Endothelial cell of umbilical vein (primary cell): Measurements from ENCODE around the gene ATXN1. TPM values are rescaled to one million over a fixed set of nuclear protein-coding genes. Genes with fewer than 3 reads are reported as not detected.

ENCODE experiments used
- BruUV-seq: library from RNA; stranded (reverse); fragments of 400-500 nt; replicated peaks from 2 replicates; lab custom pipeline; 2021; lab: Mats Ljungman, UMichigan
- CTCF ChIA-PET: fragments of 300-600, 350-600 bp; sonication (Branson Sonifier 250); formaldehyde crosslinking; loops from one replicate; lab custom pipeline; 2021; ENCODE audit warnings: antibody characterized with exemption, inconsistent platforms; lab: Charles Lee
- POLR2A ChIA-PET: fragments of 300-600, 350-600 bp; sonication (Branson Sonifier 250); formaldehyde crosslinking; loops from one replicate; lab custom pipeline; 2021; ENCODE audit warnings: antibody characterized with exemption, inconsistent platforms; lab: Charles Lee
- DNase-seq: peaks from one replicate; pipeline ENCODE4 v3.0.0-alpha.2; 2011; ENCODE audit warnings: low read depth, low spot score
- FAIRE-seq: peaks from 2 replicates; lab custom pipeline; 2011; peaks lifted over from hg19 to GRCh38; lab: Jason Lieb, UNC
- H2AFZ ChIP-seq: 2 replicates; pipeline ENCODE4 v1.6.0; 2012; ENCODE audit warnings: low read depth, low read length, control low read depth, inconsistent platforms
- H3K27ac ChIP-seq: 2 replicates; pipeline ENCODE4 v1.5.1; 2011; ENCODE audit warnings: low read depth, mild to moderate bottlenecking, control low read depth, low read length, moderate library complexity; ENCODE audit not compliant: insufficient read depth
- H3K27me3 ChIP-seq, 2 experiments: 2 replicates each; pipeline versions ENCODE4 v1.6.0 to v1.6.1; 2011; ENCODE audit warnings: low read length in 2 of 2, mixed read lengths in 1 of 2; ENCODE audit not compliant: control insufficient read depth in 2 of 2, insufficient read depth in 2 of 2
- H3K36me3 ChIP-seq, 2 experiments: 2 replicates in 1 of 2; 3 replicates in 1 of 2; pipeline ENCODE4 v1.5.1; 2011; ENCODE audit warnings: low read length in 2 of 2, mild to moderate bottlenecking in 1 of 2, moderate library complexity in 1 of 2; ENCODE audit not compliant: control insufficient read depth in 2 of 2, insufficient read depth in 2 of 2; ENCODE audit errors: extremely low read depth in 1 of 2
- H3K4me1 ChIP-seq: 3 replicates; pipeline ENCODE4 v1.5.1; 2011; ENCODE audit warnings: mild to moderate bottlenecking, low read length; ENCODE audit not compliant: control insufficient read depth, insufficient read depth; ENCODE audit errors: extremely low read depth
- H3K4me2 ChIP-seq: 2 replicates; pipeline ENCODE4 v1.6.1; 2011; ENCODE audit warnings: low read length, control low read depth, mixed read lengths; ENCODE audit not compliant: insufficient read depth
- H3K4me3 ChIP-seq, 3 experiments: fragments of 200-600 bp in 1 of 3; sonication (generic), shearing (Covaris generic) in 1 of 3; replicated peaks in 1 of 3; 2 replicates each; pipeline ENCODE4 v1.5.1; 2011 to 2016; ENCODE audit warnings: control low read depth in 3 of 3, low read length in 3 of 3, mild to moderate bottlenecking in 2 of 3, inconsistent platforms in 1 of 3, low read depth in 1 of 3, moderate library complexity in 1 of 3; ENCODE audit not compliant: insufficient read depth in 1 of 3
- H3K79me2 ChIP-seq: 2 replicates; pipeline ENCODE4 v1.6.0; 2012; ENCODE audit warnings: low read length, inconsistent platforms; ENCODE audit not compliant: control insufficient read depth, insufficient read depth
- H3K9ac ChIP-seq: replicated peaks from 2 replicates; pipeline ENCODE3; 2011; ENCODE audit warnings: low read length, control low read depth; ENCODE audit not compliant: insufficient read depth; ENCODE audit errors: extremely low read depth
- H3K9me1 ChIP-seq: replicated peaks from 3 replicates; pipeline ENCODE4 v1.6.0; 2011; ENCODE audit warnings: mild to moderate bottlenecking, low read length; ENCODE audit not compliant: control insufficient read depth, insufficient read depth; ENCODE audit errors: extremely low read depth
- H3K9me3 ChIP-seq: replicated peaks from 2 replicates; pipeline ENCODE4 v1.5.1; 2012; ENCODE audit warnings: low read length, inconsistent platforms; ENCODE audit not compliant: control insufficient read depth, insufficient read depth
- H4K20me1 ChIP-seq: replicated peaks from 2 replicates; pipeline ENCODE3; 2011; ENCODE audit warnings: mild to moderate bottlenecking, low read length; ENCODE audit not compliant: control insufficient read depth, insufficient read depth; ENCODE audit errors: extremely low read depth
- CTCF ChIP-seq, 2 donors: IDR thresholded peaks; 1 replicate in 1 of 2; 2 replicates in 1 of 2; pipeline ENCODE4 v1.5.1; 2011; ENCODE audit warnings: low read length in 2 of 2, mild to moderate bottlenecking in 2 of 2, moderate library complexity in 2 of 2, control low read depth in 1 of 2, inconsistent platforms in 1 of 2, low read depth in 1 of 2; ENCODE audit not compliant: insufficient read depth in 1 of 2; ENCODE audit errors: extremely low read depth in 1 of 2
- EZH2 ChIP-seq: IDR thresholded peaks from 2 replicates; pipeline ENCODE4 v1.6.1; 2012; ENCODE audit warnings: borderline replicate concordance, low read depth, mild to moderate bottlenecking, moderate library complexity, low read length, inconsistent platforms; ENCODE audit not compliant: severe bottlenecking
- FOS ChIP-seq: IDR thresholded peaks from 2 replicates; pipeline ENCODE4 v1.6.1; 2011; ENCODE audit warnings: mild to moderate bottlenecking, low read length, moderate library complexity, borderline replicate concordance; ENCODE audit not compliant: insufficient read depth
- JUN ChIP-seq: IDR thresholded peaks from 2 replicates; pipeline ENCODE4 v1.6.1; 2011; ENCODE audit warnings: borderline replicate concordance, low read depth; ENCODE audit not compliant: insufficient read length, insufficient read depth
- POLR2A ChIP-seq: IDR thresholded peaks from 2 replicates; pipeline ENCODE4 v1.6.1; 2012; ENCODE audit warnings: low read depth, mild to moderate bottlenecking, control low read depth, low read length
- POLR2AphosphoS5 ChIP-seq: IDR thresholded peaks from 2 replicates; pipeline ENCODE4 v1.6.1; 2012; ENCODE audit warnings: low read depth, mild to moderate bottlenecking, control low read depth, low read length, moderate library complexity; ENCODE audit not compliant: insufficient read depth
- dilution Hi-C: fragments of 300-500 bp; cut with MboI; formaldehyde crosslinking; loops from one replicate; pipeline ENCODE4 v1.15.0; 2019; ENCODE audit warnings: low sequenced_read_pairs; ENCODE audit not compliant: extremely low pct_ligation_motif_present
- intact Hi-C: fragments of 100-400 bp; cut with micrococcal nuclease; formaldehyde crosslinking; loops from one replicate; pipeline ENCODE4 v1.10.0; 2022
- polyA plus RNA-seq, 4 experiments: library from polyadenylated mRNA; depleted of rRNA in 3 of 4; stranded (reverse) in 3 of 4; unstranded in 1 of 4; fragments of >200 nt; gene quantifications; 2 replicates each; pipeline versions ENCODE4 v1.2.1 to v1.2.3, GENCODE V29; 2011 to 2012; ENCODE audit warnings: missing spikeins in 1 of 4
- total RNA-seq: library from RNA; stranded (reverse); gene quantifications from 2 replicates; pipeline ENCODE4 v1.2.3, GENCODE V29; 2021

Gene ATXN1
- total and polyA plus RNA-seq, 2 donors (not counting 3 experiments of a cell fraction or from before 2014, with no cell fraction given): 16.4 to 33.0 TPM

GRCh38 chr6:16483315-16483875 is 277.9 kb downstream of the ATXN1 start:
- TF ChIP-seq POLR2AphosphoS5 (no peak), POLR2A (no peak), EZH2 (no peak), FOS (no peak), CTCF (IDR thresholded peaks at IDR 0.05; ENCODE audit: extremely low read depth in 1 of 2, insufficient read depth in 1 of 2, low read depth in 1 of 2, low read length in 2 of 2) (no peak), JUN (no peak)
- Histone ChIP-seq H3K4me1 (no peaks in the 10 kb centered on the region), H3K27me3 (no peaks in the 10 kb centered on the region), H2AFZ (no peak overlapping the region), H3K27ac (no peak overlapping the region), H3K4me3 (no peak overlapping the region), H3K9ac (no peak overlapping the region), H3K4me2 (no peak overlapping the region), H3K79me2 (no peaks in the 10 kb centered on the region), H3K9me3 (no peaks in the 10 kb centered on the region), H4K20me1 (no peaks in the 10 kb centered on the region), H3K36me3 (no peaks in the 10 kb centered on the region), H3K9me1 (no peaks in the 10 kb centered on the region)
- ChIA-PET CTCF (no interaction called here), POLR2A (no interaction called here)
- no peak for FAIRE-seq
- intact Hi-C loops: no loop called here
- no peak for DNase-seq
- no TSS peak for BruUV-seq
- dilution Hi-C loops: no loop called here
